ENCODE results near the gene SHISA6.

The SHISA6 gene

GRCh38 chr17:11264183-11264871, 23.3 kb downstream of the SHISA6 start:
- no peak overlapping the region for H3K4me3 ChIP-seq (ENCODE audit: low read depth, low read length)

- no peak overlapping the region for H3K4me3 ChIP-seq (ENCODE audit: low read depth, low read length)
These were observed 27.1 kb downstream of the SHISA6 start for GRCh38 chr17:11267999-11268575.

DNA sequence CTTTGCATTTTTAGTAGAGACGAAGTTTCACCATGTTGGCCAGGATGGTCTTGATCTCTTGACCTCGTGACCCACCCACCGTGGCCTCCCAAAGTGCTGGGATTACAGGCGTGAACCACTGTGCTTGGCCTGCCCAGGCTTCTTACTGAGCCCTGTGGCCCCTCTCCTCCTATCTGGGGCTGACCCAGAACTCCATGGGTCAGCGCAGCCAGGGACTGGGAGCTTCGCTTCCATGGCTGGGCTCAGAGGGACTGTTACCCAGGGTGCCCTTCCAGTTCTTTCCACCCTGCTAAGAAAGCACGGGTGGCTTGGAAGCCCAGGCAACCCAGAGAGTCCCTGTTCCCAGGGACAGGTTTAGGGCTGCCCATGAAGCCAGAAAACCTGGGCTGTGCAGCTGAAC, 28.2 kb downstream of the SHISA6 start:
- H3K4me3 ChIP-seq (ENCODE audit: low read depth, low read length), result no peak overlapping the region

DNA sequence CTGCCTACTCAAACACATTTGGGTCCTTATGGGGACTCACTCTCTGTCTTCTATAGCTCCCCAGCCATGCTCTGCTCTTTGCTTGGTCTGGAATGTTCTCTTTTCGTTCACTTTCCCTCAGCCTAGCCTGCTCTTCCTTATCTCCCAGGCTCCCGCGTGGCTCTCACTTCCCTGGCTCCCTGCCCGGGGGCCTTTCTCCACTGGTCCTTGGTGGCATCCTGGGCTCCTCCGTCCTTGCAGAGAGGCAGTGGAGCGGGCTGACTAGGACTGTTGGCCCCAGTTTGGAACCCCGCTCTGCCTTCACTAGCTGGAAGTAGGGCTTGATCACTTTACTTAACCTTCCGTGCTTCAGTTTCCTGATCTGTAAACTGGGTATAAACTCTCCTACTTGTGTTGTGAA, 31.2 kb downstream of the SHISA6 start:
- H3K4me3 ChIP-seq (ENCODE audit: low read depth, low read length), result no peak overlapping the region

DNA sequence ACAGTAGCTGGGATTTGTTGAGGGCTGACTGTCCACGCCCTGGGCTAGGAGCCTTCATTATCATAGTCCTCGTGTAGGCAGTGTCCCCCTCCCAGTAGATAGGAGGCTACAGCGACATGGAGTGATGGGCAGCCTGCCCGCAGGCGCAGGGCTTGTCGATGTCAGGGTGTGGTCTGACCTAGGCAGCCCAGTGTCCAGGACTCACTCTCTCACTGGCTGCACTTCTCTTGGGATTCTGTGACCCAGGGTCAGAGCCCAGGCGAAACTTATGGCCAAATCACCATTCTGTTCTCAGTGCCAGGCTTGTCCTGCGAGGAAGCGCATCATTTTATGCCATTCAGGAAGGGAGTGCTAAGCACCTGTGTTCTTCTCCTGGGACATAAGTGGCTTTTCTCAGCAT, 32.6 kb downstream of the SHISA6 start:
- H3K4me3 ChIP-seq (ENCODE audit: low read depth, low read length), result no peak overlapping the region

GRCh38 chr17:11274106-11274505, 33.1 kb downstream of the SHISA6 start:
- H3K4me3 ChIP-seq (ENCODE audit: low read depth, low read length), result no peak overlapping the region

DNA sequence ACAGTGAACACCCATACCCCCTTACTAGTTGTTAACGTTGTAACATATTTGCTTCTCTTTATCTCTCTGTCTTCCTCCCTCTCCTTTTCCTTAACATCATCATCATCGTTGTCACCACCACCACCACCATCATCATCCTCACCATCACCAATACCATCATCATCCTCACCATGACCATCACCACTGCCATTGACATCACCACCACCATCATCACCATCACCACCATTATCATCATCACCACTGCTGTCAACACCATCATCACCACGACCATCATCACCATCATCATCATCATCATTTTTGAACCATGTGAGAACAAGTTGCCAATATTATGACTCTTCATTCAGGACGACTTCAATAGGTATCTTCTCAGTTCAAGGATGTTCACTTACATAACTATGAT, 35.5 kb downstream of the SHISA6 start:
- H3K4me3 ChIP-seq (ENCODE audit: low read depth, low read length), result no peak overlapping the region

DNA sequence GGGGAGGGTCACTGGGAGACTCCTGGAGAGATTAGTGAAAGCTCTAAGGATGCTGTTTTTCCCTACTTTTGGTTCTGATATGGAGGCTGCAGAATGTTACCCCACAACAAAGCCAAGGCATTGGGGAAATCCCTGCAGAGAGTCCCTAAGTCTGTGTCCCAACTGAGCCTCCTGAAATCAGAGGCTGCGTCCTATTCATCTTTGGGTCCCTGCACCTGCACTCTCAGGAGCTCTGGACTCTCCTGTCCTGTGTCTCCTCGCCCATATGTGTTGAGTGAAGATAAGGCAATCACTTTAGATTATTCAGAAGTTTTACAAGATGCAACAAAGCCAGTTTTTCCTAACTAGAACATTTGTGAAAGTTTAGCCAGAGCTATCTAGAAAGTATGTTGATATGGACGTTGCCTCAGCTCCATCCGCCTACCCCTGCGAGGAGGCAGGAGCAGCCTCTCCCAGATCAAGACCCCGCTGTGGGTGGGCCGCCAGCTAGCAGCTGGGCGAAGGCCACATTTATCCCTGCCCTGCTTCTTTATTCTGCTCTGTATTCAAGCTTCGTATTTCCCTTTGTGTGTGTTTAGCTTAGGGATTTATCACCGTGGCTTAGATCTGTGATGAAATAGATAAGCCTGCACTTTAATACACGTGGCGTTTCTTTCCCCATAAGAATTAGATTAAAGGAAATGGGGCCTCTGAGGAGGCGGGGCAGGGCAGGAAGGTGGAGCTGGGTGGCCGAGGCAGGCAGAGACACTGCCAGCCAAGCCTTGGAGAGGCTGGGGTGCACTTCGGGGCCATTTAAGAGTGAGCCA, 37.4 kb downstream of the SHISA6 start:
- no peak overlapping the region for H3K4me3 ChIP-seq (ENCODE audit: low read depth, low read length)

- no peak overlapping the region for H3K4me3 ChIP-seq (ENCODE audit: low read depth, low read length)
These were observed 37.9 kb downstream of the SHISA6 start for GRCh38 chr17:11278992-11279270.

GRCh38 chr17:11279776-11280344, 38.8 kb downstream of the SHISA6 start:
- H3K4me3 ChIP-seq (ENCODE audit: low read depth, low read length), result no peak overlapping the region

- H3K4me3 ChIP-seq (ENCODE audit: low read depth, low read length), result no peak overlapping the region
These were observed 41.6 kb downstream of the SHISA6 start for GRCh38 chr17:11282586-11282985.

GRCh38 chr17:11284811-11285210, 43.8 kb downstream of the SHISA6 start:
- H3K4me3 ChIP-seq (ENCODE audit: low read depth, low read length), result no peak overlapping the region

- H3K4me3 ChIP-seq (ENCODE audit: low read depth, low read length), result no peak overlapping the region
These were observed 44.9 kb downstream of the SHISA6 start for GRCh38 chr17:11285946-11286345.

- H3K4me3 ChIP-seq (ENCODE audit: low read depth, low read length), result no peak overlapping the region
These were observed 46.8 kb downstream of the SHISA6 start for GRCh38 chr17:11287791-11288190.

GRCh38 chr17:11290814-11291213, 49.8 kb downstream of the SHISA6 start:
- no peak overlapping the region for H3K4me3 ChIP-seq (ENCODE audit: low read depth, low read length)

- no peak overlapping the region for H3K4me3 ChIP-seq (ENCODE audit: low read depth, low read length)
These were observed 51.5 kb downstream of the SHISA6 start for GRCh38 chr17:11292491-11292890.

DNA sequence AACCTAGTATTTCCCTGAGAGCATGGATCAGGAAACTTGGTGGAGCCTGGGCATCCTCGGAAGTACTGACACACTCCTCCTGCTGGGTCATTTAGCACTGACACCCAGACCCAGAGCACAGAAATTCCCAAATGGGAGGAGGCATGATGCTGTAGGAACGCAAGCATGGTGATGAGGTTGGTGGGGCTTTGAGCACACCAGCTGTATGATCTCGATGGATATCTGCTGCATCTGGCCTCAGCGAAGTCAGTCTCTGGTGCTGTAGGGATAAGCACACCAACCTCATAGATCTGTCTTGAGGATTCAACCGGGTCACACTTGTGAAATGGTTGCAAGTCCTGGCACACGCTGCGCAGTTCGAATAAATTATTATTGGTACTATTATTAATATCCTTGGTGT, 52.5 kb downstream of the SHISA6 start:
- H3K4me3 ChIP-seq (ENCODE audit: low read depth, low read length), result no peak overlapping the region

DNA sequence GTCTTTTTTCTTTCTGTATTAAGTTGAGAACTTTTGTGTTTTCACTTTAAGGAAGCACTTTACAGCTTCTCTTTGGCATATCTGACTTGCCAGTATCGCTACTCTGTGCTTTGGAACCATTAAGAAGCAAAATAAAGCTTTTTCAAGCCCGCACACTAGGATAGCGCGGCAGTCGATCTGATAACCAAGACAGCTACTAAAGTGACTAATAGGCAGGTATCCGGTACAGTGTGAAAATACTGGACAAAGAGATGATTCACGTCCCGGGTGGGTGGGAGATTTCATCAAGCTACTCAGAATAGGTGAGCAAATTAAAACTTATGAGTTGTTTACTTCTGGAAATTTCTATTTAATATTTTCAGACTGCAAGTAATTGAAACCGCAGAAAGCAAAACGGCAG, 53.8 kb downstream of the SHISA6 start:
- no peak overlapping the region for H3K4me3 ChIP-seq (ENCODE audit: low read depth, low read length)

DNA sequence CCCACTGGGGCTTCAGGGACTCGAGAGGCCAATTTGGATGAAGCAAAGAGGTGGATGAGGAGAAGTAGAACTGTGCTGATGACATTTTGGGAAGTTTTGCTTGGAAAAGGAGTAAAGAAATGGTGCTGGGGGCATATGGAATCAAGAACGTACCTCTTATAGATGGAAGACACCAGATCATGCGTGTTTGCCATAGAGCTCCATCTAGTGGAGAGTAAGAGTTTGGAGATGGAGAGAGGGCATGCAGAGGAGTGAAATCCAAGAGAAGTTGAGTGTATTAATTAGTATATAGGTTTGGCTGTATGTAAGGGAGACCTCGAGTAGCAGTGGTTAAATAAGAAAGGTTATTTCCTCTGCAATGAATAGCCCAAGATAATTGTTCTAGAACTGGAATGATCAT, 56.0 kb downstream of the SHISA6 start:
- H3K4me3 ChIP-seq (ENCODE audit: low read depth, low read length), result no peak overlapping the region

- H3K4me3 ChIP-seq (ENCODE audit: low read depth, low read length), result no peak overlapping the region
These were observed 57.4 kb downstream of the SHISA6 start for GRCh38 chr17:11298401-11298800.

DNA sequence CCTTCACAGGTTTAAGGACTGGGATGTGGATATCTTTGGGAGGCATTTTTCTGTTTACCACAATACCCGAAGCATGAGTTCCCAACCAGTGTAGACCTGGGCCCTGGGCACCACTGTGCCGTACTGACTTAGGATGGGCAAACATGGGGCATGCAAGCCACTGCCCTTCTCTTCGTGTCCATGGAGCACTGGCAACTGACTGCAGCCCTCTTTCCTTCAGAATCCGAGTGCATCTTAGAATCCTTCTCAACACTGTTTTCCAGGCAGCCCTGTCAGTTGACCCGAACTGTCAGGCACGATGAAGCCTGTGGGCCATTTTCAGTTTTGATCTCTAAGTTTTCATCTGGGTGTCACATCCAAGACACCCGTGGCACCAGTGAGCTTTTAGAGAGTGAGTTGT, 59.2 kb downstream of the SHISA6 start:
- H3K4me3 ChIP-seq (ENCODE audit: low read depth, low read length), result no peak overlapping the region

DNA sequence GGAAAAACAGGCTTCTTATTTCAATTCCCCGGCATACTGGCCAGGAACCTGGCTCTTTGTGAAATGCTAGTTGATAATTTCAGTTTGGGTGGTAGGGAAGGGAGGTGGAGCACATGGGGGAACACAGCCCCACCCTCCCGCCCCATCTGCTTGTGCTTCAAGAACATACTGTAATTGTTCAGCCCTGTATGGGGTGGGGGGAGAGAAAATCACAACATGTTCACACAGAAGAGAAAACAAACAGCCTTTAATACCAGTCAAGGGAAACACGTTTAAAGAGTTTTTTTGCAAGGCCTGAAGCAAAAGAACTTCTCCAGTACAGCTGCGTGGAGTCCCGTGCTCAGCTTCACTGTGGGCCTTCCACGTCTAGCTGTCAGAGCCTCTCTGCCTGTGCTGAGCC, 59.7 kb downstream of the SHISA6 start:
- no peak overlapping the region for H3K4me3 ChIP-seq (ENCODE audit: low read depth, low read length)

Data from iPS-11a (cell line).